Parathyroid adenoma (tissue), 2 donors: ENCODE data around the gene DOCK4.

Source experiments
- H2AFZ ChIP-seq: fragments of 300-600 bp; sonication (generic); one replicate; pipeline ENCODE4 v1.7.0; 2017; ENCODE audit warnings: antibody characterized with exemption, mild to moderate bottlenecking
- H3K27ac ChIP-seq: fragments of 300-600 bp; sonication (generic); one replicate; pipeline ENCODE4 v1.7.0; 2017
- H3K27me3 ChIP-seq: fragments of 300-600 bp; sonication (generic); one replicate; pipeline ENCODE4 v1.7.0; 2017; ENCODE audit warnings: low read length; ENCODE audit not compliant: control insufficient read depth, insufficient read depth
- H3K36me3 ChIP-seq: fragments of 300-600 bp; sonication (generic); one replicate; pipeline ENCODE4 v1.7.0; 2017; ENCODE audit warnings: low read length; ENCODE audit not compliant: control insufficient read depth, insufficient read depth
- H3K4me1 ChIP-seq: fragments of 300-600 bp; sonication (generic); one replicate; pipeline ENCODE4 v1.7.0; 2017; ENCODE audit warnings: control low read depth
- H3K4me2 ChIP-seq: fragments of 300-600 bp; sonication (generic); one replicate; pipeline ENCODE4 v1.7.0; 2017; ENCODE audit warnings: low read length
- H3K4me3 ChIP-seq: fragments of 300-600 bp; sonication (generic); one replicate; pipeline ENCODE4 v1.7.0; 2017; ENCODE audit warnings: low read depth, low read length
- H3K79me2 ChIP-seq: fragments of 300-600 bp; sonication (generic); one replicate; pipeline ENCODE4 v1.7.0; 2017; ENCODE audit warnings: control low read depth
- H3K9ac ChIP-seq: fragments of 300-600 bp; sonication (generic); one replicate; pipeline ENCODE4 v1.7.0; 2017; ENCODE audit warnings: mild to moderate bottlenecking
- H3K9me3 ChIP-seq: fragments of 300-600 bp; sonication (generic); one replicate; pipeline ENCODE4 v1.7.0; 2017; ENCODE audit warnings: low read length; ENCODE audit not compliant: control insufficient read depth
- TF ChIP-seq, protein P1 (sequence below): fragments of 300-600 bp; sonication (generic); IDR thresholded peaks from one replicate; pipeline ENCODE4 v1.7.0; 2017; ENCODE audit warnings: antibody characterized with exemption, mild to moderate bottlenecking
- donor health status: primary hyperparathyroidism.

The DOCK4 gene

DNA sequence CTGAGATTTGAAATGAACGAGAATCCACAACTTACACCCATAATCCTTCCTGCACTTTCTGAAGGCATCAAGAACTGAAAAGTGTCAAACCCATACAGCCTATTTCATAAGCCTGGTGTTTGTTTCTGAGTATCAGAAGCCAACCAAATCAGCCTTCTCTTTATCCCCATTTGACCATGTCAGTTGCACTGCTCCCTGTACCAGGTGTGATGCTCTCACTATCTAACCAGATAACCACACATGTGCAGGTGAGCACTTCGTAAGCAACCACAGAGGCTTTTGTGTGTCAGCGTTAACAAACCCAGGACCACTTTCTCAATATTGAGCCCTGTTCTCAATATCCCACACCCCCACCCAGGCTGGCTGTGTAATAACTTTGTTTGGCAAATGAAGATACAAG is 114.4 kb downstream of the DOCK4 start:
- TF ChIP-seq, protein P1, sequence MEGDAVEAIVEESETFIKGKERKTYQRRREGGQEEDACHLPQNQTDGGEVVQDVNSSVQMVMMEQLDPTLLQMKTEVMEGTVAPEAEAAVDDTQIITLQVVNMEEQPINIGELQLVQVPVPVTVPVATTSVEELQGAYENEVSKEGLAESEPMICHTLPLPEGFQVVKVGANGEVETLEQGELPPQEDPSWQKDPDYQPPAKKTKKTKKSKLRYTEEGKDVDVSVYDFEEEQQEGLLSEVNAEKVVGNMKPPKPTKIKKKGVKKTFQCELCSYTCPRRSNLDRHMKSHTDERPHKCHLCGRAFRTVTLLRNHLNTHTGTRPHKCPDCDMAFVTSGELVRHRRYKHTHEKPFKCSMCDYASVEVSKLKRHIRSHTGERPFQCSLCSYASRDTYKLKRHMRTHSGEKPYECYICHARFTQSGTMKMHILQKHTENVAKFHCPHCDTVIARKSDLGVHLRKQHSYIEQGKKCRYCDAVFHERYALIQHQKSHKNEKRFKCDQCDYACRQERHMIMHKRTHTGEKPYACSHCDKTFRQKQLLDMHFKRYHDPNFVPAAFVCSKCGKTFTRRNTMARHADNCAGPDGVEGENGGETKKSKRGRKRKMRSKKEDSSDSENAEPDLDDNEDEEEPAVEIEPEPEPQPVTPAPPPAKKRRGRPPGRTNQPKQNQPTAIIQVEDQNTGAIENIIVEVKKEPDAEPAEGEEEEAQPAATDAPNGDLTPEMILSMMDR = no peak
- H2AFZ ChIP-seq = no peak overlapping the region
- H3K27ac ChIP-seq = no peak overlapping the region
- no peak overlapping the region for H3K4me2 ChIP-seq
- no peaks in the 10 kb centered on the region for H3K27me3 ChIP-seq
- no peak overlapping the region for H3K9ac ChIP-seq
- no peak overlapping the region for H3K4me3 ChIP-seq
- no peaks in the 10 kb centered on the region for H3K4me1 ChIP-seq
- no peaks in the 10 kb centered on the region for H3K9me3 ChIP-seq
- H3K36me3 ChIP-seq = no peaks in the 10 kb centered on the region
- no peaks in the 10 kb centered on the region for H3K79me2 ChIP-seq

DNA sequence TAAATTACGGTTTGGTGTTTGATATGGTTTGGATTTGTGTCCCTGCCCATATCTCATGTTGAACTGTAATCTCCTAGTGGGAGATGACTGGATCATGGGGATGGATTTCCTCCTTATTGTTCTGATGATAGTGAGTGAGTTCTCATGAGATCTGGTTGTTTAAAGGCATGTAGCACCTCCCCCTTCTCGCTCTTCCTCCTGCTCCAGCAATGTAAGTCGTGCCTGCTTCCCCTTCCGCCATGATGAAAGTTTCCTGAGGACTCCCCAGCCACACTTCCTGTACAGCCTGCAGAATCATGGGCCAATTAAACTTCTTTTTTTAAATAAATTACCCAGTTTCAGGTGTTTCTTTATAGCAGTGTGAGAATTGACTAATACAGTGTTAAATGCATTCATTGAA is 116.6 kb downstream of the DOCK4 start:
- no peaks in the 10 kb centered on the region for H3K9me3 ChIP-seq
- H3K27ac ChIP-seq = no peak overlapping the region

DNA sequence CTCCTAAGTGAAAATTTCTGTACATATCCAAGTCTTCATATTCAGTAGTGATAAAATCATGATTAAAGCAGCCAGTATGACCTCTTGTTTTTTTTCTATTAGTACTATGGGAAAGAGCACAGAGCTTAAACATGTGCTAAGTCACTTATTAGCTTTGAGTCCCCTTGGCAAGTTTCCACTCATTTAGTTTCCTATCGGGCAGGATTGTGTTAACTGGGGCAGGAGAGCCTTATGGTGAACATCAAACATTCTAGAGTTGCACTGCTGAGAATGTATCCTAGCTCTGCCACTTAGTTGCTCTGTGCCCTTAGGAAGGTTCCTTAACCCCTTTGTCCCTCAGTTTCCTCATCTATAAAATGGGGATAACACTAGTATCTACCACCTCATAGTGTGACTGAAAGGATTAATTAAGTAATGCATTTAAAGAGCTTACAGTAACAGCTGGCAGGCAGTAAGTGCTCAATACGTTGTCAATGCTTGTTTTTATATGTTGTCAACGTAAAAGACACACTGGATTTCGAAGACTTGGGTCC is 117.6 kb downstream of the DOCK4 start:
- Histone ChIP-seq H3K27ac (no peak overlapping the region), H3K9ac (no peak overlapping the region), H3K4me1 (no peaks in the 10 kb centered on the region), H2AFZ (no peak overlapping the region), H3K4me2 (no peak overlapping the region), H3K79me2 (no peaks in the 10 kb centered on the region), H3K9me3 (no peaks in the 10 kb centered on the region), H3K36me3 (no peaks in the 10 kb centered on the region), H3K4me3 (no peak overlapping the region), H3K27me3 (no peaks in the 10 kb centered on the region)
- TF ChIP-seq, protein P1 = no peak

More for the DNA sequence above, 116.6 kb downstream of the DOCK4 start:
- Histone ChIP-seq H3K36me3 (no peaks in the 10 kb centered on the region), H3K79me2 (no peaks in the 10 kb centered on the region), H3K4me2 (no peak overlapping the region), H3K9ac (no peak overlapping the region), H2AFZ (no peak overlapping the region), H3K27me3 (no peaks in the 10 kb centered on the region), H3K4me1 (no peaks in the 10 kb centered on the region), H3K4me3 (no peak overlapping the region)
- TF ChIP-seq, protein P1 = no peak

DNA sequence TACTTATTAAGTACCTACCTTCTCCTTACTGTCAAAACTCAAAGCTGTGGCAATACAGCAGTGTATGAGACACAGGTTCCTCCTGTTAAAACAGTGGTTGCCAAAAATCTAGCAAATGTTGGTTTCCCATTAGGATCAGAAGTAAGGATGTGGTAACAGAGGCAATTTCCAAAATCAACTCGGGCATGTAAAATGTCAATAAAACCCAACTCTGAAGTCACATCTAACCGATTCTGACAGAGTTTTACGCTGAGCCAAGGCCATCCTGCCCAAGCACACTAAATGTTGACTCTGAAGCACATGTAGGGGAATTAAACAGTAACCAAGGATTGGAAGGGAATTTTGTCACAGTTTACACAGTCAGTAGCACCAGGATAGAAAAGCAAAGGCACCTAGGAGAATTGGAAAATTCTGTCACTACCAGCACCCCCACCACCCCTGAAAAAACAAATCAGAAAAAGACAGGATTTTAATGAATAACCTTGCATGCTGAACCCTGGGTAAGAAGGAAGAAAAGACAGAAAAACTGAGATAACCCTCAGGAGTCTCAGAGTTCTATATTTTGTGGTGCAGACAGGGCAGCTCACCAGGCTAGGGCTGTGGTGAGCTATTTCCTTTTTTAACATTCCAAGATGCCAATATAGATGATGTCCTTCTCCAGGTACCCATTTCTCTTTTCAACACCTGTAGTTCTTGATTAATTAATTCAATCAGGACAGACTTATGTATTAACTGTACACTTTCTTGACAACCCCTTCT is 119.5 kb downstream of the DOCK4 start:
- no peaks in the 10 kb centered on the region for H3K36me3 ChIP-seq
- no peaks in the 10 kb centered on the region for H3K9me3 ChIP-seq
- H3K27ac ChIP-seq = no peak overlapping the region
- TF ChIP-seq, protein P1 = no peak
- H3K4me3 ChIP-seq = no peak overlapping the region
- no peaks in the 10 kb centered on the region for H3K4me1 ChIP-seq
- H3K79me2 ChIP-seq = no peaks in the 10 kb centered on the region
- no peak overlapping the region for H3K9ac ChIP-seq
- no peak overlapping the region for H2AFZ ChIP-seq
- no peak overlapping the region for H3K4me2 ChIP-seq
- no peaks in the 10 kb centered on the region for H3K27me3 ChIP-seq
